ENCODE results near the gene NFKB2. TPM values are rescaled to one million over a fixed set of nuclear protein-coding genes. Genes with fewer than 3 reads are reported as not detected.
A peak's percentile ranks its signal among the peaks of the same experiment; 100 is the strongest.

Gene NFKB2
- total and polyA plus RNA-seq, 4 donors = 34.6 to 114 (median 50.5) TPM

GRCh38 chr10:102416695-102417094 lies 21.2 kb downstream of the NFKB2 start:
- no peak for DNase-seq
- no peak for ATAC-seq (ENCODE audit: insufficient read depth, low FRiP score)
- Histone ChIP-seq H3K9me3 (ENCODE audit: control insufficient read depth in 4 of 4, insufficient read depth in 3 of 4, low read length in 3 of 4) (no peaks in the 10 kb centered on the region), H3K27me3 (ENCODE audit: control insufficient read depth in 3 of 3, insufficient read depth in 3 of 3, low read length in 2 of 3) (peaks cover 5 to 30% (median 10%) of the 10 kb centered on the region in 3 donors), H3K36me3 (ENCODE audit: control insufficient read depth in 4 of 4, insufficient read depth in 4 of 4, low read length in 4 of 4) (no peaks in the 10 kb centered on the region), H3K27ac (ENCODE audit: low read depth in 1 of 2, low read length in 1 of 2) (no peak overlapping the region), H3K4me1 (ENCODE audit: control insufficient read depth in 5 of 5, insufficient read depth in 5 of 5, low read length in 5 of 5) (peaks cover 0 to 16% (median 8%) of the 10 kb centered on the region in 5 donors), H3K4me3 (no peak overlapping the region), H3K9ac (ENCODE audit: insufficient read depth in 1 of 2, low read length in 2 of 2) (no peak overlapping the region)
- TF ChIP-seq, protein P1, sequence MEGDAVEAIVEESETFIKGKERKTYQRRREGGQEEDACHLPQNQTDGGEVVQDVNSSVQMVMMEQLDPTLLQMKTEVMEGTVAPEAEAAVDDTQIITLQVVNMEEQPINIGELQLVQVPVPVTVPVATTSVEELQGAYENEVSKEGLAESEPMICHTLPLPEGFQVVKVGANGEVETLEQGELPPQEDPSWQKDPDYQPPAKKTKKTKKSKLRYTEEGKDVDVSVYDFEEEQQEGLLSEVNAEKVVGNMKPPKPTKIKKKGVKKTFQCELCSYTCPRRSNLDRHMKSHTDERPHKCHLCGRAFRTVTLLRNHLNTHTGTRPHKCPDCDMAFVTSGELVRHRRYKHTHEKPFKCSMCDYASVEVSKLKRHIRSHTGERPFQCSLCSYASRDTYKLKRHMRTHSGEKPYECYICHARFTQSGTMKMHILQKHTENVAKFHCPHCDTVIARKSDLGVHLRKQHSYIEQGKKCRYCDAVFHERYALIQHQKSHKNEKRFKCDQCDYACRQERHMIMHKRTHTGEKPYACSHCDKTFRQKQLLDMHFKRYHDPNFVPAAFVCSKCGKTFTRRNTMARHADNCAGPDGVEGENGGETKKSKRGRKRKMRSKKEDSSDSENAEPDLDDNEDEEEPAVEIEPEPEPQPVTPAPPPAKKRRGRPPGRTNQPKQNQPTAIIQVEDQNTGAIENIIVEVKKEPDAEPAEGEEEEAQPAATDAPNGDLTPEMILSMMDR (IDR thresholded peaks at IDR 0.05; ENCODE audit: control extremely low read depth, extremely low read depth) = no peak
- 85 to 91% methylated on average over 20 of the region's 20 CpGs for WGBS, 2 donors

GRCh38 chr10:102418622-102419268 lies 23.2 kb downstream of the NFKB2 start, which contains the start of gene PSD:
PSD (minus strand) TSS chr10:102418785; CDS start chr10:102417038, 1,747 bp downstream.
- Histone ChIP-seq H3K9ac (ENCODE audit: insufficient read depth in 1 of 2, low read length in 2 of 2) (no peak within 1 kb of the TSS), H3K27ac (ENCODE audit: low read depth in 1 of 2, low read length in 1 of 2) (no peak within 1 kb of the TSS), H3K27me3 (ENCODE audit: control insufficient read depth in 3 of 3, insufficient read depth in 3 of 3, low read length in 2 of 3) (peaks cover 1 to 23% (median 10%) of the 10 kb centered on the region in 3 donors), H3K4me1 (ENCODE audit: control insufficient read depth in 5 of 5, insufficient read depth in 5 of 5, low read length in 5 of 5) (peaks cover 0 to 28% (median 16%) of the 10 kb centered on the region in 5 donors), H3K9me3 (ENCODE audit: control insufficient read depth in 4 of 4, insufficient read depth in 3 of 4, low read length in 3 of 4) (no peaks in the 10 kb centered on the region), H3K36me3 (ENCODE audit: control insufficient read depth in 4 of 4, insufficient read depth in 4 of 4, low read length in 4 of 4) (peaks cover 0 to 9% (median 3%) of the 10 kb centered on the region in 4 donors), H3K4me3 (no peak within 1 kb of the TSS)
- WGBS, 2 donors = 4 to 6% methylated on average over 44 to 45 of the region's 45 CpGs
- TF ChIP-seq, protein P1 (IDR thresholded peaks at IDR 0.05; ENCODE audit: control extremely low read depth, extremely low read depth) = no peak
- ATAC-seq (ENCODE audit: insufficient read depth, low FRiP score) (no peak), DNase-seq (no peak)

DNA sequence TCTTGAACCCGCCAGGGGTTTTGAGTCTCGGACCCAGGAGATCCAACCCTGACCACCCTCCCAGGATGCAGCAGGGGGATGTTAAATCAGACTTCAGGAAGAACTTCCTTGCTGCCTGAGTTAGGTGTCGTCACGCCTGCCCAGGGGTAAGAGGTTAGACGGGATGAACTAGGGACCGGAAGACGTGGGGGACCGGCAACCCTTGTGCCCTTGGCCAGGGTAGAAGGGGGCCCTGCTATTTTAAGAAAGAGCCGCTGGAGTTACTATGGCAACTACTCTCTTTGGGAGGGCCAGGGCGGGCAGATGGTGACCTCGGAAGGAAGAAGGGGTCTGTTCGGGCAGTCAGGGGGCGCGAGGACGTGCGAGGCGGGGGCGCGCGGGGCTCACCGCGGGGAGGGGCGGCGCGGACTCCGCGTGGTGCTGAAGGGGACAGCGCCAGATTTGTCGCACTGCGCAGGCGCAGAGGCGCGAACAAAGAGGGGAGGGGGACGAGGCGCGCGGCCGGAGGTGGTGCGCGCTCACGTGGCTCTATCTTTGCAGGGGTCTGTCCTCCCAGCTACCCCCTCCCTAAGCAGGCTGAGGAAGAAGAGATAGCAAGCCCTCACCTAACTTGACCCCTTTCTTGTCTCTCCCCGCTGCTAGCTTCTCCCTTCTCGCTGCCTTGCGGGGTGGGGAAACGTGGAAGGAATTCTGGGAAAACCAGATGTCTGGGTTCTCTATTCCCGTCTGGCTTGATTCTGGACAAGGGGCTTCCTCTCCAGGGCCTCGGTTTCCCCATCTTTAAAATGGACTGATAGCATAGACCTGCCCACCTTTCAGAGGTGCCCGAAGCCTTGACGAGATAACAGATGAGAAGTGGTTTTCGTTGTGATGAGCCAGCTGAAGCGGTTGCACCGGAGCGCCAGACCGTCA lies 24.0 kb downstream of the NFKB2 start:
- Histone ChIP-seq H3K9ac (ENCODE audit: insufficient read depth in 1 of 2, low read length in 2 of 2) (no peak overlapping the region), H3K27me3 (ENCODE audit: control insufficient read depth in 3 of 3, insufficient read depth in 3 of 3, low read length in 2 of 3) (peaks cover 0 to 21% (median 10%) of the 10 kb centered on the region in 3 donors)

More for the DNA sequence above, 24.0 kb downstream of the NFKB2 start:
- WGBS, 2 donors = 1 to 2% methylated on average over 41 to 54 of the region's 54 CpGs
- peak; percentile 61 to 71 (median 62) for DNase-seq
- Histone ChIP-seq H3K9me3 (ENCODE audit: control insufficient read depth in 4 of 4, insufficient read depth in 3 of 4, low read length in 3 of 4) (no peaks in the 10 kb centered on the region), H3K36me3 (ENCODE audit: control insufficient read depth in 4 of 4, insufficient read depth in 4 of 4, low read length in 4 of 4) (peaks cover 0 to 14% (median 6%) of the 10 kb centered on the region in 4 donors), H3K4me1 (ENCODE audit: control insufficient read depth in 5 of 5, insufficient read depth in 5 of 5, low read length in 5 of 5) (peaks cover 0 to 28% (median 16%) of the 10 kb centered on the region in 5 donors), H3K4me3 (no peak overlapping the region), H3K27ac (ENCODE audit: low read depth in 1 of 2, low read length in 1 of 2) (no peak overlapping the region)
- ATAC-seq (ENCODE audit: insufficient read depth, low FRiP score) = no peak
- TF ChIP-seq, protein P1 (IDR thresholded peaks at IDR 0.05; ENCODE audit: control extremely low read depth, extremely low read depth) = no peak

All from lung (tissue), 12 donors.